Measurements from ENCODE around the gene LDLRAP1.
A peak's percentile ranks its signal among the peaks of the same experiment; 100 is the strongest.
"Not testable (repeated sequence)": the region's sequence is repeated elsewhere in the genome, so short reads cannot be mapped to it uniquely, and the experiment has no call there.

Gene LDLRAP1, protein sequence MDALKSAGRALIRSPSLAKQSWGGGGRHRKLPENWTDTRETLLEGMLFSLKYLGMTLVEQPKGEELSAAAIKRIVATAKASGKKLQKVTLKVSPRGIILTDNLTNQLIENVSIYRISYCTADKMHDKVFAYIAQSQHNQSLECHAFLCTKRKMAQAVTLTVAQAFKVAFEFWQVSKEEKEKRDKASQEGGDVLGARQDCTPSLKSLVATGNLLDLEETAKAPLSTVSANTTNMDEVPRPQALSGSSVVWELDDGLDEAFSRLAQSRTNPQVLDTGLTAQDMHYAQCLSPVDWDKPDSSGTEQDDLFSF

DNA sequence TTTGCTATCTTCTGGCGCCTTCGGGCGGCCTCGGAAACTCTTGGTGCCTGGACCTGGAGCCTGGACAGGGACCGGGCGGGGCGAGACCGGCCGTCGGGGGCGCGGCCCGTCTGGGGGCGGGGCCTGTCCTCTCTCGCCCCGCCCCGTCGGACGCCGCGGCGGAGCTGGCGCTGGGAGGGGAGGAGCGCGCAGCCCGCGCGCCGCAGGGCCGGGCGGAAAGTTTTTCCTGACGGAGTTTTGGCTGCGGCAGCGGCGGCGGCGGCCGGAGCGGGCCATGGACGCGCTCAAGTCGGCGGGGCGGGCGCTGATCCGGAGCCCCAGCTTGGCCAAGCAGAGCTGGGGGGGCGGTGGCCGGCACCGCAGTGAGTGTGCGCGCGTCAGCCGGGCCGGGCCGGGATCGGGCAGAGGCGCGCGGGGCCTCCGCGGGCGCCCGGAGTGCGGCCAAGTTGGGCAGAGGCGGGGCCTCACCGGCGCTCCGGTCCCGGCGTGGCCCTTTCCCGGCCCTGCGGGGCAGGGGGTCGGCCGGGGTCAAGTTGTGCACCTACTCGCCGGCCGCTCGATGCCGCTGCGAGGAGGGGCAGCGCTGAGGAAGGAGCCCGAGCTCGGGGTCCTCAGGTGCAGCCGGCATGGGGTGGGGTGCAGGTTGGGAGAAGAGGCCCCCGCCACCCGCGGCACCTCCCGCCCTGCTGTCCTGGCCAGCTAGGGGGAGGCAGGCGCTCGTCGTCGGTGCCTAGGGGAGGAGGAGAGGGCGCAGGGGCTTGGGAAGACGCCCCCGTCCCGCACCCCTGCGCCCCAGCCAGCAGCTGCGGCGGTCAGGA lies at the start of gene LDLRAP1:
Gene LDLRAP1, plus strand, starts transcription at position 182 of the 818 bp plus-strand sequence. Its CDS starts 93 bp downstream, at position 275.
- DNase-seq: peak; percentile 57

DNA sequence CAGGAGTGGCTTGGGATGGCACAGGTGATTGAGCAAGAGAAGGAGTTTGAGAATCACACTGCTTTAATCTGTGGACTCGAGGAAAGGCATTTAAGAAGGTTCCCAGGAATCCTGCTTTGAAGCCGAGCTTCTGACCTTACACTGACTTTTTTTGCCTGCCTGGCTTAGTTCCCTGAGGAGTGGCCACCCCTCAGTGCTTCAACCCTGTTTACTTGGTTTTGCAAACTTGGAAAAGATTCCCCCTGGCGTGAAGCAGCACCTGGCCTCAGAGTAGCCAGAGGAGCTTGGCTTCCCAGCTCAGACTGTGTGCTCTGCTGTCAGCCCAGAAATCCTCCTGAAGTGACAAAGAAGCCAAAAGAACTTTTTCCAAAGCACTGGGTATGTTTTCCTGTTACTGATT lies 48.5 kb upstream of the LDLRAP1 start:
- DNase-seq: no peak

DNA sequence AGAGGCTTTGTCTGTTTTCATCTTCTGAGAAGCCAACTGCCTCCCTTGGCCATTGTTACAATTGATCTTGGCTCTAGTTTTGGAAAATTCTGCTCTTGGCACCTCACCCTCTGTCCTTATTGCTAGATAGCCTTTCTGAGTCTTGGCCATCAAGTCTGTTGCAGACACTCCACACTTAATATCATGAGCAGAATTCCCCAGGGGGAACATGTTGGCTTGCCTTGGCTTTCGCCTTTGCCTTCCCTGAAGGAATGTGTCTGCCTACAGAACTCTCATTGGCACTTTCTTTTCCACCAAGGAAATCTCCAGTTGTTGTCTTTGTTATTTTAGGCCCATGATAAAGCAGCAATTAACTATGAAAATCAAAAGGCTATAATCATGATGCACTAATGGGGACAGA lies 42.7 kb upstream of the LDLRAP1 start:
- DNase-seq: no peak

DNA sequence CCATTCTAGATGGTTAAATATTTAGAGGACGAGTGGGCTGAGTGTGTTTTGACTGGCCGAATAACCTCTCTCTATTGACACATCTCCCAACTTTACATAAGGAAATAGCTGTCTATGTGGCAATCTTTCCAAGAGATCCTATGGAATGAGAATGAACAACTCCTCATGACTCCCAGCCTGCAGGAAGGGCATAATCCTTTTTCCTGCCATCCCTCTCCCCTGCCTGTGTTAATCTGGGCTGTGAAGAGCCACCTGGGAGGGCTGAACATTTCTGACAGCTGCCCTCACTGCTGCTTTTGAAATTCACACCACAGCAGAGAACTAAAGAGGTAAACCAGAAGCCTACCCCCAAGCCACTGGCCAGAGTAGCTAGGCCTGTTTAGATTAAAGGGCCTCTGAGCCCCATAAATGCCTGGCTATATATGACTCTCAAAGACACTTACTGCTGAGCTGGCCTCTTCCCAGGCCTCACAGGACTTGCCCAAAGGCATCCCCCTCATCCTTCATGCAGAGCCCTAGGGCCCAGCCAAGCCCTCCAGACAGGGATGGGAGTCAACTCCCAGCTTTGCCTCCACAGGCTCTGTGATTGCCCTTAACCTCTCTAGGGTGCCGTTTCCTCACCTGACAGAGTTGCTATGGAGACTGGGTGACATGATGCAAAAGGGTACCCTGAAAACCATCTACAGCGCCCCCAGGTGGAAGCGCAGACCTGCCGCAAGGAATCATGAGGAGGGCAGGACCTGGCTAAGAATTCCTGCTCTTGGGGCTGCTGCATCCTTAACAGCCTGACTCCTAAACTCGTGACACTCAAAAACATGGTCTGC lies 42.0 kb upstream of the LDLRAP1 start:
- no peak for DNase-seq

DNA sequence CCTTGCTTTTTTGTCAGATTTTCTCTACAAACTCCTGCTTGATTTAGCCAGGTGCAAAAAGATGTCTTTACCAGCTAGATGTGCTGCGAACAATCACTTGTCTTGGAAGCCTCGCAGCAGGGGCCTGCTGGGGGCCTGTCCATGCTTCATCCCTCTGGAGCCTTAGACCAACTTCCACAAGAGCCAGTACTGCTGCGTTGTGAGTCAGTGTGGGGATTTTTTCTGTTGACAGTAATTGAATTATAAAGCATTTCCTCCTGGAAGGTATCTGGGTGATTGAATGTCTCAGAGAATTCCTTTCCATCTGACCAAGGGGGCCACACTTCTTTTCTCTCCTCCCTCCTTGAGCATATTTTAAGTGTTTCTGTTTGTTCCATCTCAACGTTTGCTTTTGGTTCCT lies 40.4 kb upstream of the LDLRAP1 start:
- no peak for DNase-seq

DNA sequence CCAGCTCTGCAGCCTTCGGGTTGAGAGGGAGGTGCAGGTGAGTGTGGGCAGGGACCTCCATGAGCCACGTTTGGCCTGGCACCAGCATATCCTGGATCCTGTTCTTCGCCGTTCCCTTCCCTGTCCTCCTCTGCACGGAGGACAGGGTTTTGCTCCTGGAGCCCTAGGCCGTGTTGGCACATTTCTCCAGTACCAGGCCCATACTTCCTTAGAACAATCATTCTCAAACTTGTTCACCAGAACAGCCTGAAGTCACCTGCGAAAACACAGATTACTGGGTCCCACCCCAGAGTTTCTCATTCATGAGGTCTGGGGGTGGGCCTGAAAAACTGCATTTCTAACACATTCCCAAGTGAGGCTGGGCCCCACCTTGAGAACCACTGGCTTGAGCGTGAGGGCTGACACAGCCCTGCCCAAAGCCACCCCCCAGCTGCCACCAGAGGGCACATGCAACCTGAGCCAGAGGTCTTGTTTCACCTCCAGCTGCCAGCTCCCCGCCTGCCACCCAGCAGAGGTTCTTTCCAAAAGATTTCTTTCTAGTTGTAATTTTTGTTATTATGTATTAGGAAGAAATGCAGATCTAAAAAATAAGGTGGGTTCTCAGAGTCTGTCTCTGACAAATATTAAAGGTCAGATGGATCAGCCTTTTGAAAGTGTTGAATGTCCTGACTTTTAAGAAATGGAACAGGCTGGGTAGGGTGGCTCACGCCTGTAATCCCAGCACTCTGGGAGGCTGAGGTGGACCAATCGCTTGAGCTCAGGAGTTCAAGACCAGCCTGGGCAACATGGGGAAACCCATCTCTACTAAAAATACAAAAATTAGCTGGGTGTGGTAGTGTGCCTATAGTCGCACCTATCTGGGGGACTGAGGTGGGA lies 39.6 kb upstream of the LDLRAP1 start:
- peak; percentile 71 for DNase-seq

DNA sequence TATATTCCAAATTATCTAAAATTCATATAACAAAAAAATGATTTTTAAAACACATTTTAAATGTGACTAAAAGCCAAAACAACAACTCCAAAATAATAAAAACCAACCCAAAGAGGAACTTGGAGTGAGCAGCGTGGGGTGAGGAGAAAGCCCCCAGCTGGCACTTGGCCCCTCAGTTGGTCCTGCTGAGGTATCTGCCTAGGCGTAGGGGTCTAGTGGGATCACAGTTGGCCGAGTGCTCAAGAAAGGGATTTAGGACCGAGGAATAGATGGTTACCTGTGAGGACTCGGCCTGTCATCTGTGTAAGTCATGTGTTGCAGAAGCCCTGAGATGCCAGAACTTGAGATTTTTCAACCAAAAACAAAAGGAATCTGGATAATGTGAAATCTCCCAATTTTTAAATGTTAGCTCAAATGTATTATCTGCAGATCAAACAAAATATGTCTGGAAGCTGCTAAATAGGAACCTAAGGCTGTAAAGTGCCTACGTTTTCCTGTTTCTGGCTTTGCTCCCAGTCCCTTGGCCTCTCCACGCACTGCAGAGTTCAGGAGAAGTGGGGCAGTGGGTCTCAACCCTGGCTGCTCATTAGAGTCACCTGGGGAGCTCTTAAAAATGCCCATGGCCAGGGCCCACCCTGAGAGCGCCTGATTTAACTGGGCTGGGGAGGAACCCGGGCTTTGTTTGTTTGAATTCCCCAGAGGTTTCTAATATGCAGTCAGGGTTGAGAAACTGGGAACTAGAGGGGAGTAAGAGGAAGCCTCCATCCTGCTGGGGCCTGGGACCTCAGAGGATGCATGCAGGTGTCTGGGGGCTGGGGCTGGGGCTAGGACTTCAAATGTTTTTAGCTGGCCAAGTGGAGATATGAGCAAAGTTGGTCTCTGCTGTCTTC lies 38.5 kb upstream of the LDLRAP1 start:
- no peak for DNase-seq

DNA sequence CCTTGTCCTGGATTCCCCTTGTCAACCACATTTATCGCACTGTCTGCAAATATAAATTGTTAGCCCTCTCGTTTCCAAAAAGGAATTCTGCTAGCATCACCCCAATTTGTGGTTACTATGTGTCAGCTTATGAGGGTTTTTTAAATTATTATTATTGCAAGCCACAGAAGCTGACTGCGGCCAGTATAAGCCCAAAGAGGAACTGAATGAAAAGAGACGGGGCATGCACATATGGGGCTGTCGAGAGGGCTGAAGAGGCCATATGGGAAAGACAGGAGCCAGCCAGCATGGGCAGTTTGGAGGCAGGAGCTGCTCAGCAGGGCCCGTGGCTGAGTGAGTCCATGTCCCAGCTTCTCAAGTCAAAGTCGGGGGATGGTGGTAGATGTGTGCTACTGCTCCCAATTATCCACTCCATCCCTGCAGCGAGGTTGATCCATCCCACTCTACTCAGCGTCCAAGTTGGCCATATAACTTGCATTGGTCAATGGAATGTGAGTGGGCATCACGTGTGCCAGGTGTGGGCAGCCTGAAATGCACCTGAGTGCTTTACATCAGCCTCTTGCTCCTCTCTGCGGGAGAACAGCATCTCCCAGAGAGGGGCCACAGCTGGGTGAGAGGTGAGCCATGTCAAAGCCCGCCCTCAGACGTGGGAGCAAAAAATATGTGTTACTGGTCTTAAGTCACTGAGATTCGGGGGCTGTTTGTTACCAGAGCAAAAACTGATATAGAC lies 37.6 kb upstream of the LDLRAP1 start:
- DNase-seq: no peak

DNA sequence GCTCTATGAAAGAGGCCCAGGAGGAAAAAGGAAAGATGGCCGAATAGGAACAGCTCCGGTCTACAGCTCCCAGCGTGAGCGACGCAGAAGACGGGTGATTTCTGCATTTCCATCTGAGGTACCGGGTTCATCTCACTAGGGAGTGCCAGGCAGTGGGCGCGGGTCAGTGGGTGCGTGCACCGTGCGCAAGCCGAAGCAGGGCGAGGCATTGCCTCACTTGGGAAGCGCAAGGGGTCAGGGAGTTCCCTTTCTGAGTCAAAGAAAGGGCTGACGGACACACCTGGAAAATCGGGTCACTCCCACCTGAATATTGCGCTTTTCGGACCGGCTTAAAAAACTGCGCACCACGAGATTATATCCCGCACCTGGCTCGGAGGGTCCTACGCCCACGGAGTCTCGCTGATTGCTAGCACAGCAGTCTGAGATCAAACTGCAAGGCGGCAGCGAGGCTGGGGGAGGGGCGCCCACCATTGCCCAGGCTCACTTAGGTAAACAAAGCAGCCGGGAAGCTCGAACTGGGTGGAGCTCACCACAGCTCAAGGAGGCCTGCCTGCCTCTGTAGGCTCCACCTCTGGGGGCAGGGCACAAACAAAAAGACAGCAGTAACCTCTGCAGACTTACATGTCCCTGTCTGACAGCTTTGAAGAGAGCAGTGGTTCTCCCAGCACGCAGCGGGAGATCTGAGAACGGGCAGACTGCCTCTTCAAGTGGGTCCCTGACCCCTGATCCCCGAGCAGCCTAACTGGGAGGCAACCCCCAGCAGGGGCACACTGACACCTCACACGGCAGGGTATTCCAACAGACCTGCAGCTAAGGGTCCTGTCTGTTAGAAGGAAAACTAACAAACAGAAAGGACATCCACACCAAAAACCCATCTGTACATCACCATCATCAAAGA lies 36.6 kb upstream of the LDLRAP1 start:
- not testable (repeated sequence) for DNase-seq

DNA sequence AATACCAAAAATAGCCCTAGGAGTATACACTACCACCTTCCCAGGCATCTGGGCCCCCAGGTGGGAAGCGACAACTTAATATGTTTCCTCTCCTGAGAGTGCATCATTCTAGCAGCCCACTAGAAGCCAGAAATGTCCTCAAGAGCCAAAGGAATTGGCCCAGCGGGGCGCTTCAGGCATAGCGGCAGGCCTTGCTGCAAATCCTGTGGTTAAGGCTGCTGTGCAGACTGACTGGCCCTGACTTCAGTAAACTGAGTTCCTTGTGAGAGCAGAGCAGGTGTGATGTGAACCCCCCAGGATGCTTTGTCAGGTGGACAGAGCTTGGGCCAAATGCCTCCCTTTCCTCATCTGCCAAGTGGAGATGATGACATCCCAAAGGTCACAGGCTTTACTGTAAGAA lies 29.7 kb upstream of the LDLRAP1 start:
- DNase-seq: no peak

DNA sequence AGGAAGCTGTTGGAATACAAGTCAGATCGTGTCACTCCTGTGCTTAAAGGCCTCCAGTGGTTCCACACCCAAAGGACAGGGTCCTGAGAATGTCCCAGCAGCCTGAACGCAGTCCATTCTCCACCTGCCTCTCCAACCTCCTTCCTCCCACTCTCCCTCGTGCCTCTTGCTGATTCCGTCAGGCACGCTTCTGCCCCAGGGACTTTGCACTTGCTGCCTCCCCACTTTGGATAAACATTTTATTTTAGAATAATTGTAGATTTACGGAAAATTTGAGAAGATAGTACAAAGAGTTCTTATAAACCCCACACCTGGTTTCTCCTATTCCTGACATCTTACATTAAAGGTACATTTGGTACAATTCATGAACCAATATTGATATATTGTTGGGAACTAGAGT lies 28.4 kb upstream of the LDLRAP1 start:
- no peak for DNase-seq

DNA sequence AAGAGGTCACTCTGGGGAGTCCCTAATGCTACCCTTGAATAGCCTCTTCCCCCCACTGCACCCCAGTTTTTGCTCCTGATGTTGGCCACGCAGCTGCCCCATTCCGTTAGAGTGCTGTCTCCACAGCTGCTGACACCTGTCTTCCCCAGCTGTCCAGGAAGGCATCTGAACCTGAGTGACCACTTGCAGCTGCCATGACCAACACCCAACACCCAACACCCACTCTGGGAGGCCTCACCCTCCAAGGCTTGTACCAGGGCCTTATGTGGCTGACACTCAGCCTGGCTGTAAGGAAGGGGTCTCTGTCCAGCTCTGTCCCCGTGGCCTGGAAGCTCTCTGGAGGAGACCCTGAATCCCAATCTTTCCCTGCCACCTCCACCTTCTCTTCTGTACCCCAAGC lies 26.7 kb upstream of the LDLRAP1 start:
- DNase-seq: no peak

DNA sequence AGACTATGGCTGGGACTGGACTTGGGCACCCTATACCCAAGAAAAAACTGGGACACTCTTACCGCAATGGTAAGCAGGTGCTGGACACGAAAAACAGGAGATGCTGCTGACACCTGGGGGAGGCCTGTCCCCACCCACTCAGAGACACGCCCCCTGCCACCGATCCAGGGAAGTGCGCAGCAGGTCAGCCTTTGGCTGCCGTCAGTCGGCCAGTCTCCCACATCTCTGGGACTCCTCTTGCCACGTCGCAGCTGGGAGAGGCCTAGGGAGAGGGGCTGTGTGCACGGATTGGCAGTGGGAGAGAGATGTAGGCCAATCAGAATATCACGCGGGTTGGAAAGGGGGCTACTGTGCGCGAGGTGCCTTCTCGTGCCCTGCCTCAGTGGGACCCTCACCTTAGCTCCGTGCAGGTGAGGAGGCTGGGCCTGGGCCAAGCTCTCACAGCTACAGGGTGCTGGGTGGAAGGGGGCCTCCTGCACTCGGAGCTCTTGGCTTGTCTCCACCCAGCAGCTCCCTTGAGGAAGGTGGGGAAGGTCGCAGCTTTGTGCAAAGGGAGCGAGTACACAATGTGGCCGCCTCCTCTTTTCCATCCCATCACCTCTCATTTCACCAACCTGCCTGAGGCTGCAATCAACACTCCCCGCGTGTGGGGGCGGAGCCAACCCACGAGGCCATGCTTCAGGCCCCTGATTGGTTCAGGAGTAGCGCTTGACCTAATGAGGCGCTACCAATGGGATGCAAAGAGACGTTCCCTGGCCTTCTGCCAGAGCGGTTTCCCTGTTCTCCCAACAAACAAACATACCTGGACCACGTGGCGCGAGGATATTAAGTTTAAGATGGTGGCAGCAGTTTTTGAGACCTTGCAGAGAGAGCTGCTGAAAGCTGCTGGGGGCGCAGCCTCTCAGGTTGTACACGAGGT lies 25.7 kb upstream of the LDLRAP1 start:
- no peak for DNase-seq

DNA sequence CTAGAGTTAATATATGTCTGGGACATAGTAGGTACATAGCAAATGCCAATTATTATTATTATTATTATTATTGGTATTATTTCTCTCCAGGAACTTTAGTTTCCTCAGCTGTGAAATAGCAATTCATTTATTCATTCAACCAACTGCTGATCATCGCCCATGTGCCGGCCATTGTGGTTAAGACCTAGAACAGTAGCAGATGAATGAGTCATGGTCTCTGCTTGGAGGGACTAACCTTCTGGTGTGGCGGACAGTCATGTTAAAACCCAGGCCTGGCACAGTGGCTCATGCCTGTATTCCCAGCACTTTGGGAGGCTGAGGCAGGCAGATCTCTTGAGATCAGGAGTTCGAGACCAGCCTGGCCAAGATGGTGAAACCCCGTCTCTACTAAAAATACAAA lies 23.8 kb upstream of the LDLRAP1 start:
- DNase-seq: peak; percentile 0

DNA sequence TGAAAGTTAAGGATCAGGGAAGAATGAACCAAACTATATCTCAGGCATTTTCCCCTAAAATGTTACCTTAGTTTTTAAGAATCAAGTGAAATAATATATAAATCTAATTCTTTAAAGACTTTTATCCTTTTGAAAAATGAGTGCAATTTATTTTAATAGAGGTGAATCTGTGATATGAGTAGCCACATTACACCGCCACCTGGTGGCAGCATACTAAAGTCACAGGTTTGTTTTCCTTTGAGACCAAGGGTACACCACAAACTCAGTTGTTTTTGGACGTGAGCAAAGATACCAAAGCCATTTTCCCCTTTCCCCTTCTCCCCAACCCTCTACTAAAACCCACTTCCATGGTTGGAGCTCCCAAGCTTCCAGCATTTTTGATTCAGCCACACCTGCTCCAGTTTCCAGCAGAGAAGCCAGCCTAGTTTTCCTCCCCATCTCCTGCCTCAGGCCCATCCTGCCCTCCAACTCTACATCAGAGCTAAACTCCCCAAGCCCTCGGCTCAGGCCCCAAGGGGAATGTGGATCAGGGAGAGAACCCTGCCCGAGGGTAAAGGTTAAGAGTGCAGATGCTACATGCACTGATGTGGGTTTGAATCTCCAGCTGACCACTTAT lies 22.9 kb upstream of the LDLRAP1 start:
- DNase-seq: peak; percentile 77

DNA sequence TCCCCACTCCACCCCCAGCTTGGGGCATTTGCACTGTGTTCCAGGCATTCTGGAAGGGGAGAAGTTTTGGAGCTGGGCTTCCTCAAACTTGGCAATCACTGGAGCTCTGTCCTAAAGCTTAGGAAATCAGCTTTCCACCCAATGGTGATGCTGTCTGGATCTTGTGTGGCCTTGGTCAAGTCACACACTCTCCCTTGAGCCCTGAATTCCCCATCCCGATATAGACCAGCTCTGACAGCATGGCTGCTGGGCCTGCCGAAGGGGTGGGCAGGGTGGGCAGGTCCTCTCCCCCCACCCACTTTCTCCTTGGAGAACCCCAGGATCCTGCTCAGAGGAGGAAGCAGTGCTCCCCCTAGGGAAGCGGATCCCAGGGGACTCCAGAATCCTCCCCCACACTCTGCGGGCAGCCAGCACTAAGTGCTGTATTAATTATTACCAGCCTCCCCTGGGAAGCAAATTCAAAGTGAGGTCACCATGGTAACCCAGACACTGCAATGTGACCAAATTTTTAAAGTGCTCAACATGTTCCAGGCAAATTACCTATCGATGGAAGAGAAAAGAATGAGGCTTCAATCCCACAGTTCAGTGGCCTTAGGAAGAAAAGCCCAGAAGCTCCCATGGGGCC lies 21.3 kb upstream of the LDLRAP1 start:
- no peak for DNase-seq

DNA sequence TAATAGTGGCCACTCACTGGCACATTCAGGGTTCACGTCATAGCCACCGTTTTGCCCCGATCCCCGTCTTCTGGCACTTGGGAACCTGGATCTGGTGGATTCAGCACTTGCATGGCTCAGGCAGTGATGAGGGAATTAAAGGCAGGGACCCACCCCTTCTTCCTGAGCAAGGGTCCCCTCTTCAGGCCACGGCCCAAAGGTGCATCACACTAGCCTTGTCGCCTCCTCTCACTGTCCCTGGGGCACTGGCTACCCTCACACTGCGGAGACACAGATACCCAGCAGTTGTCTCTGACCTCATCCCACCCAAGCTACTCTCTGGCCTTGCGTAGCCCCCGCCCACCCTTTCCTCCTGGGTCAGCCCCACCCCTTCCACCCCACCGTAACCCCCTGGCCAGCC lies 19.9 kb upstream of the LDLRAP1 start:
- DNase-seq: no peak
